Thyroid gland (tissue), 4 donors: Measurements from ENCODE around the gene EYS.

Source experiments
- CTCF ChIP-seq, 6 experiments: fragments of 200-600 bp in 3 of 6; fragments of 450-650 bp in 3 of 6; sonication (generic) in 3 of 6; IDR thresholded peaks; one replicate each; pipeline ENCODE4 v1.5.1; 2016 to 2019; ENCODE audit warnings: antibody characterized with exemption in 6 of 6, mild to moderate bottlenecking in 2 of 6, inconsistent platforms in 1 of 6, moderate library complexity in 1 of 6
- POLR2A ChIP-seq, 2 donors: fragments of 450-650 bp; IDR thresholded peaks; one replicate each; pipeline ENCODE4 v1.6.1; 2017; ENCODE audit warnings: antibody characterized with exemption in 2 of 2, mild to moderate bottlenecking in 2 of 2, moderate library complexity in 1 of 2

GRCh38 chr6:64231928-64232327 is 1475.1 kb downstream of the EYS start:
- TF ChIP-seq POLR2A (IDR thresholded peaks at IDR 0.05) (no peak), CTCF (IDR thresholded peaks at IDR 0.05) (no peak)
